Activated T-cell treated with anti-CD3 and anti-CD28 coated beads for 24 hours (primary cell): ENCODE results near the gene DBH.

ENCODE experiments used
- DNase-seq: peaks from one replicate; pipeline ENCODE4 v3.0.0-alpha.2; 2020; ENCODE audit warnings: low read depth

The DBH gene

GRCh38 chr9:133635533-133636531 is at the start of gene DBH:
TSS of gene DBH (plus strand) at chr9:133636363. CDS start at chr9:133636372, 9 bp downstream.
- no peak for DNase-seq

GRCh38 chr9:133587051-133587450 is 49.1 kb upstream of the DBH start:
- DNase-seq: no peak

GRCh38 chr9:133587466-133587865 is 48.7 kb upstream of the DBH start:
- no peak for DNase-seq

GRCh38 chr9:133589454-133590227 is 46.5 kb upstream of the DBH start:
- peak; percentile 8 for DNase-seq

- no peak for DNase-seq
Observed at GRCh38 chr9:133590231-133590855, 45.8 kb upstream of the DBH start.

- DNase-seq: no peak
Observed at GRCh38 chr9:133591116-133591910, 44.9 kb upstream of the DBH start.

GRCh38 chr9:133591985-133592384 is 44.2 kb upstream of the DBH start:
- DNase-seq: no peak

GRCh38 chr9:133592731-133593409 is 43.3 kb upstream of the DBH start:
- DNase-seq: no peak

- DNase-seq: no peak
Observed at GRCh38 chr9:133593587-133594253, 42.4 kb upstream of the DBH start.

GRCh38 chr9:133594310-133594709 is 41.9 kb upstream of the DBH start:
- DNase-seq: no peak

GRCh38 chr9:133595910-133596309 is 40.3 kb upstream of the DBH start:
- no peak for DNase-seq

GRCh38 chr9:133597316-133597957 is 38.7 kb upstream of the DBH start:
- DNase-seq: no peak

GRCh38 chr9:133598978-133599377 is 37.2 kb upstream of the DBH start:
- DNase-seq: no peak

GRCh38 chr9:133599470-133600173 is 36.5 kb upstream of the DBH start:
- DNase-seq: no peak

- DNase-seq: no peak
Observed at GRCh38 chr9:133600739-133601138, 35.4 kb upstream of the DBH start.

GRCh38 chr9:133601746-133602145 is 34.4 kb upstream of the DBH start:
- DNase-seq: no peak

GRCh38 chr9:133602277-133602676 is 33.9 kb upstream of the DBH start:
- DNase-seq: no peak

GRCh38 chr9:133603135-133603927 is 32.8 kb upstream of the DBH start:
- no peak for DNase-seq
